ENCODE results near the gene PPIP5K2. TPM values are rescaled to one million over a fixed set of nuclear protein-coding genes. Genes with fewer than 3 reads are reported as not detected.

The PPIP5K2 gene
- polyA plus RNA-seq, 1 donor from 2014 or later = 153 TPM

DNA sequence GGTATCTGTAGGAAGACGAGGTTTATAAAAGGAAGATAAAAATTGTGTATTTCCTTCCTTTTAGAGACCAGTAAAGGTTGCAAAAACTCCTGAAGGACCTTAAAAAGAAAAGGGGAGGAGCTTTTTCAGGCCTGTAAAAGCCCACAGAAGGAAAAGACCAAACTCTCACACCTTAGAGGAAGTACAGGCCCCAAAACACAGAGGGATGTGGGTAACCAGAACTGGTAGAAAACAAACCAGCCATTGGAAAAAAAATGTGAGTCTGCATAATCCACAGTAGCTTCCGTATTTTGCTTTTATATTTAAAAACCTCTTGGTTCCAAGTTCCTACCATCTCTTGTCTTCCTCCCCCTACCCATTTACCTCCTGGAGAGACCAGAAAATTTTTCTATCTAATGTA, 8.6 kb upstream of the PPIP5K2 start:
- Histone ChIP-seq H3K9me3 (ENCODE audit: low read length) (no peaks in the 10 kb centered on the region), H3K27ac (ENCODE audit: low read length) (no peak overlapping the region)

DNA sequence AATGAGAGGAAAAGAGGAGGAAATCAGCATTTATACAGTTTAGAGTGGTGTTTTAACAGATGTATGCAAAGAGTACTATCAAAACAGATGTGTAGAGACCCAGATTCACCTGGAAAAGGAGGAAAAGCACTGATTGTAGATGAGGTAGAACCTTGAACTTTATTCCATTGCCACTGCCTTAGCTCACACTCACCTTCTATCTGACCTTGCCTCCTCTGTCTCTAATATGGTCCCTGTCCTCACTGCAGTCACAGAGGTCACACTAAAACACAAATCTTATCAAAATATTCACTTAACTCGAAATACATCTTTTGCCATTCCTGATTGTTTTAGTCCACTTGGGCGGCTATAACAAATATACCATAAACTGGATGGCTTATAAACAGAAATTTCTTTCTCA, 7.2 kb upstream of the PPIP5K2 start:
- TF ChIP-seq, protein P1, sequence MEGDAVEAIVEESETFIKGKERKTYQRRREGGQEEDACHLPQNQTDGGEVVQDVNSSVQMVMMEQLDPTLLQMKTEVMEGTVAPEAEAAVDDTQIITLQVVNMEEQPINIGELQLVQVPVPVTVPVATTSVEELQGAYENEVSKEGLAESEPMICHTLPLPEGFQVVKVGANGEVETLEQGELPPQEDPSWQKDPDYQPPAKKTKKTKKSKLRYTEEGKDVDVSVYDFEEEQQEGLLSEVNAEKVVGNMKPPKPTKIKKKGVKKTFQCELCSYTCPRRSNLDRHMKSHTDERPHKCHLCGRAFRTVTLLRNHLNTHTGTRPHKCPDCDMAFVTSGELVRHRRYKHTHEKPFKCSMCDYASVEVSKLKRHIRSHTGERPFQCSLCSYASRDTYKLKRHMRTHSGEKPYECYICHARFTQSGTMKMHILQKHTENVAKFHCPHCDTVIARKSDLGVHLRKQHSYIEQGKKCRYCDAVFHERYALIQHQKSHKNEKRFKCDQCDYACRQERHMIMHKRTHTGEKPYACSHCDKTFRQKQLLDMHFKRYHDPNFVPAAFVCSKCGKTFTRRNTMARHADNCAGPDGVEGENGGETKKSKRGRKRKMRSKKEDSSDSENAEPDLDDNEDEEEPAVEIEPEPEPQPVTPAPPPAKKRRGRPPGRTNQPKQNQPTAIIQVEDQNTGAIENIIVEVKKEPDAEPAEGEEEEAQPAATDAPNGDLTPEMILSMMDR (IDR thresholded peaks at IDR 0.05; ENCODE audit: poor library complexity, severe bottlenecking) = no peak
- TF ChIP-seq TAF1 (IDR thresholded peaks at IDR 0.05; ENCODE audit: low read depth) (no peak), SMC3 (conservative IDR thresholded peaks at IDR 0.05; ENCODE audit: poor library complexity) (no peak), MXI1 (conservative IDR thresholded peaks at IDR 0.05; ENCODE audit: poor library complexity, severe bottlenecking) (no peak), EP300 (conservative IDR thresholded peaks at IDR 0.05; ENCODE audit: poor library complexity, severe bottlenecking) (no peak), EZH2 (IDR thresholded peaks at IDR 0.05; ENCODE audit: borderline replicate concordance, insufficient read depth, low read length, poor library complexity, severe bottlenecking) (no peak)
- TF ChIP-seq, protein P2, sequence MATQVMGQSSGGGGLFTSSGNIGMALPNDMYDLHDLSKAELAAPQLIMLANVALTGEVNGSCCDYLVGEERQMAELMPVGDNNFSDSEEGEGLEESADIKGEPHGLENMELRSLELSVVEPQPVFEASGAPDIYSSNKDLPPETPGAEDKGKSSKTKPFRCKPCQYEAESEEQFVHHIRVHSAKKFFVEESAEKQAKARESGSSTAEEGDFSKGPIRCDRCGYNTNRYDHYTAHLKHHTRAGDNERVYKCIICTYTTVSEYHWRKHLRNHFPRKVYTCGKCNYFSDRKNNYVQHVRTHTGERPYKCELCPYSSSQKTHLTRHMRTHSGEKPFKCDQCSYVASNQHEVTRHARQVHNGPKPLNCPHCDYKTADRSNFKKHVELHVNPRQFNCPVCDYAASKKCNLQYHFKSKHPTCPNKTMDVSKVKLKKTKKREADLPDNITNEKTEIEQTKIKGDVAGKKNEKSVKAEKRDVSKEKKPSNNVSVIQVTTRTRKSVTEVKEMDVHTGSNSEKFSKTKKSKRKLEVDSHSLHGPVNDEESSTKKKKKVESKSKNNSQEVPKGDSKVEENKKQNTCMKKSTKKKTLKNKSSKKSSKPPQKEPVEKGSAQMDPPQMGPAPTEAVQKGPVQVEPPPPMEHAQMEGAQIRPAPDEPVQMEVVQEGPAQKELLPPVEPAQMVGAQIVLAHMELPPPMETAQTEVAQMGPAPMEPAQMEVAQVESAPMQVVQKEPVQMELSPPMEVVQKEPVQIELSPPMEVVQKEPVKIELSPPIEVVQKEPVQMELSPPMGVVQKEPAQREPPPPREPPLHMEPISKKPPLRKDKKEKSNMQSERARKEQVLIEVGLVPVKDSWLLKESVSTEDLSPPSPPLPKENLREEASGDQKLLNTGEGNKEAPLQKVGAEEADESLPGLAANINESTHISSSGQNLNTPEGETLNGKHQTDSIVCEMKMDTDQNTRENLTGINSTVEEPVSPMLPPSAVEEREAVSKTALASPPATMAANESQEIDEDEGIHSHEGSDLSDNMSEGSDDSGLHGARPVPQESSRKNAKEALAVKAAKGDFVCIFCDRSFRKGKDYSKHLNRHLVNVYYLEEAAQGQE (IDR thresholded peaks at IDR 0.05; ENCODE audit: borderline replicate concordance) = no peak
- H3K9me2 ChIP-seq (ENCODE audit: insufficient read depth, low read length) = no peaks in the 10 kb centered on the region

More for the DNA sequence above, 8.6 kb upstream of the PPIP5K2 start:
- no peaks in the 10 kb centered on the region for H3K27me3 ChIP-seq (ENCODE audit: insufficient read depth, low read depth, low read length)
- no peaks in the 10 kb centered on the region for H3K36me3 ChIP-seq (ENCODE audit: insufficient read depth, low read length)
- H3K9me2 ChIP-seq (ENCODE audit: insufficient read depth, low read length) = no peaks in the 10 kb centered on the region
- H3K4me3 ChIP-seq (ENCODE audit: low read length) = no peak overlapping the region
- H4K20me1 ChIP-seq (ENCODE audit: insufficient read depth) = no peaks in the 10 kb centered on the region
- no peak overlapping the region for H2AFZ ChIP-seq (ENCODE audit: low read depth, low read length)
- H3K9ac ChIP-seq (ENCODE audit: low read length) = no peak overlapping the region
- no peak overlapping the region for H3K4me2 ChIP-seq (ENCODE audit: low read length)
- H3F3A ChIP-seq (ENCODE audit: insufficient read depth, low read length, poor library complexity, severe bottlenecking) = no peaks in the 10 kb centered on the region
- no peaks in the 10 kb centered on the region for H3K79me2 ChIP-seq (replicated peaks; ENCODE audit: insufficient read depth, low read length)
- TF ChIP-seq EZH2 (IDR thresholded peaks at IDR 0.05; ENCODE audit: borderline replicate concordance, insufficient read depth, low read length, poor library complexity, severe bottlenecking) (no peak), RAD21 (conservative IDR thresholded peaks at IDR 0.05) (no peak), POLR2AphosphoS5 (IDR thresholded peaks at IDR 0.05) (no peak), TAF1 (IDR thresholded peaks at IDR 0.05; ENCODE audit: low read depth) (no peak), EP300 (conservative IDR thresholded peaks at IDR 0.05; ENCODE audit: poor library complexity, severe bottlenecking) (no peak), MXI1 (conservative IDR thresholded peaks at IDR 0.05; ENCODE audit: poor library complexity, severe bottlenecking) (no peak), SMC3 (conservative IDR thresholded peaks at IDR 0.05; ENCODE audit: poor library complexity) (no peak)
- TF ChIP-seq, protein P1 (IDR thresholded peaks at IDR 0.05; ENCODE audit: poor library complexity, severe bottlenecking) = no peak
- TF ChIP-seq, protein P2 (IDR thresholded peaks at IDR 0.05; ENCODE audit: borderline replicate concordance) = no peak

More for the DNA sequence above, 7.2 kb upstream of the PPIP5K2 start:
- H3K79me2 ChIP-seq (replicated peaks; ENCODE audit: insufficient read depth, low read length) = peaks cover 10% of the 10 kb centered on the region
- no peaks in the 10 kb centered on the region for H3F3A ChIP-seq (ENCODE audit: insufficient read depth, low read length, poor library complexity, severe bottlenecking)
- H3K9ac ChIP-seq (ENCODE audit: low read length) = no peak overlapping the region
- H3K9me3 ChIP-seq (ENCODE audit: low read length) = no peaks in the 10 kb centered on the region
- H2AFZ ChIP-seq (ENCODE audit: low read depth, low read length) = no peak overlapping the region
- no peaks in the 10 kb centered on the region for H4K20me1 ChIP-seq (ENCODE audit: insufficient read depth)
- H3K27ac ChIP-seq (ENCODE audit: low read length) = no peak overlapping the region
- no peaks in the 10 kb centered on the region for H3K27me3 ChIP-seq (ENCODE audit: insufficient read depth, low read depth, low read length)
- no peak overlapping the region for H3K4me3 ChIP-seq (ENCODE audit: low read length)
- H3K4me2 ChIP-seq (ENCODE audit: low read length) = no peak overlapping the region
- H3K36me3 ChIP-seq (ENCODE audit: insufficient read depth, low read length) = no peaks in the 10 kb centered on the region
